GM12801 (cell line): ENCODE measurements around the gene FRMD6.

Source experiments
- TF ChIP-seq, protein P1 (sequence below): IDR thresholded peaks from one replicate; pipeline ENCODE4 v1.5.1; 2011; ENCODE audit warnings: control low read depth; ENCODE audit not compliant: insufficient read length; ENCODE audit errors: extremely low read depth

The FRMD6 gene

GRCh38 chr14:51651388-51652167 is at the start of gene FRMD6:
Gene FRMD6 (plus strand): TSS chr14:51651910. CDS start chr14:51689837, 37,927 bp downstream.
- TF ChIP-seq, protein P1, sequence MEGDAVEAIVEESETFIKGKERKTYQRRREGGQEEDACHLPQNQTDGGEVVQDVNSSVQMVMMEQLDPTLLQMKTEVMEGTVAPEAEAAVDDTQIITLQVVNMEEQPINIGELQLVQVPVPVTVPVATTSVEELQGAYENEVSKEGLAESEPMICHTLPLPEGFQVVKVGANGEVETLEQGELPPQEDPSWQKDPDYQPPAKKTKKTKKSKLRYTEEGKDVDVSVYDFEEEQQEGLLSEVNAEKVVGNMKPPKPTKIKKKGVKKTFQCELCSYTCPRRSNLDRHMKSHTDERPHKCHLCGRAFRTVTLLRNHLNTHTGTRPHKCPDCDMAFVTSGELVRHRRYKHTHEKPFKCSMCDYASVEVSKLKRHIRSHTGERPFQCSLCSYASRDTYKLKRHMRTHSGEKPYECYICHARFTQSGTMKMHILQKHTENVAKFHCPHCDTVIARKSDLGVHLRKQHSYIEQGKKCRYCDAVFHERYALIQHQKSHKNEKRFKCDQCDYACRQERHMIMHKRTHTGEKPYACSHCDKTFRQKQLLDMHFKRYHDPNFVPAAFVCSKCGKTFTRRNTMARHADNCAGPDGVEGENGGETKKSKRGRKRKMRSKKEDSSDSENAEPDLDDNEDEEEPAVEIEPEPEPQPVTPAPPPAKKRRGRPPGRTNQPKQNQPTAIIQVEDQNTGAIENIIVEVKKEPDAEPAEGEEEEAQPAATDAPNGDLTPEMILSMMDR = no peak

GRCh38 chr14:51602310-51602709 is 49.4 kb upstream of the FRMD6 start:
- TF ChIP-seq, protein P1 = no peak

DNA sequence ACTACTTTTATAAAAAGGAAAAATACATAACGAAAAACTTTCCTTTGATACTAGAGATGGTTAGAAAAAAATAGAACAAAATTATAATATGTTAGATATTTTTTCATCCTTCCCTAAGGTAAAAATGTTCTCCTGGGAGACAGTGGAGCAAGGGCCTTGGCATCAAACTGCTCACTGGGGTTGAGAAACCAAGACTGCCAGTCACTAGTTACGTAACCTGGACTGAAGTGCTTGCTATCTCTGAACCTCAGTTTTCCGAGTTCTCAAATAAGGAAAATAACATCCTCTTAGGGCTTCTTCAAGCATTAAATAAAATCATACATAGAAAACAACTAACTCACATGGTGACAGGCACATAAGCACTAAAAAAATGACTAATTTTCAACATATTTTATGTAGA is 48.2 kb upstream of the FRMD6 start:
- TF ChIP-seq, protein P1 = no peak

DNA sequence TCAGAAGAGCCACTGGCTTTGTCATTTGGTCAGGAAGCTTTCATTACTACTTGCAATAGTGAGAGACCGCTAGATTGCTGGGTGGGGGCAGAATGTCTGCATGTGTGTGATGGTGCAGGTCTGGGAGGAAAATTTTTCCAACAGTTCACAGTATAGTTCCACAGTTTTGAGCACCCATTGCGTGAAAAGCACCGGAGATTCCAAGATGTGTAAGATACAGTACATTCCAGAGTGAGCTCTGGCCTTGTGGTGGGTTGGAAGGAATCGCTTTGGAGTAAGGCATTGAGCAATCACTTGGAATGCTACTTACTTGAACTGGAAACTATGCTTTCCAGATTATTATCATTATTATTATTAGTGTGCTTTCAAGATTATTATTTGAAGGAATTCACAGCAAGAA is 47.6 kb upstream of the FRMD6 start:
- TF ChIP-seq, protein P1 = no peak

- TF ChIP-seq, protein P1 = no peak
Measured at GRCh38 chr14:51605575-51605974, 46.1 kb upstream of the FRMD6 start.

DNA sequence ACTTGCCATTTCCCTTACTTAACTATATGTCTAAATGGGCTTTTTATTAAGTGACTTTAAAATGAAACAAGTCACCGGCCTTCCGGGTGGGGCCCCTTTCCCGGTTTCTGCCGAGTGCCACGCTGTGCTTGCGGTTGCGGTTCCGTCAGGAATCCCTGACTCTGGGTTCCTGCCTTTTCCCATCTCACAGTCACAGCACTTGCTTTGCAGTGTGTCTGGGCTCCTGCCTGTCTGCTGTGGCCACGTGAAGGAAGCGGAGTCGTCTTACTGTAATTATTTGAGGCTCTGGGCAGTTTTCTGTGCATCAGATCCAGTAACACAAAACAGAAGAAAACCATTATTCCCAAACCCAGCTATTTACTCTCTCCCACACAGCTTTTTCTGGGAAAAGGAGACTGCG is 44.0 kb upstream of the FRMD6 start:
- TF ChIP-seq, protein P1 = no peak

DNA sequence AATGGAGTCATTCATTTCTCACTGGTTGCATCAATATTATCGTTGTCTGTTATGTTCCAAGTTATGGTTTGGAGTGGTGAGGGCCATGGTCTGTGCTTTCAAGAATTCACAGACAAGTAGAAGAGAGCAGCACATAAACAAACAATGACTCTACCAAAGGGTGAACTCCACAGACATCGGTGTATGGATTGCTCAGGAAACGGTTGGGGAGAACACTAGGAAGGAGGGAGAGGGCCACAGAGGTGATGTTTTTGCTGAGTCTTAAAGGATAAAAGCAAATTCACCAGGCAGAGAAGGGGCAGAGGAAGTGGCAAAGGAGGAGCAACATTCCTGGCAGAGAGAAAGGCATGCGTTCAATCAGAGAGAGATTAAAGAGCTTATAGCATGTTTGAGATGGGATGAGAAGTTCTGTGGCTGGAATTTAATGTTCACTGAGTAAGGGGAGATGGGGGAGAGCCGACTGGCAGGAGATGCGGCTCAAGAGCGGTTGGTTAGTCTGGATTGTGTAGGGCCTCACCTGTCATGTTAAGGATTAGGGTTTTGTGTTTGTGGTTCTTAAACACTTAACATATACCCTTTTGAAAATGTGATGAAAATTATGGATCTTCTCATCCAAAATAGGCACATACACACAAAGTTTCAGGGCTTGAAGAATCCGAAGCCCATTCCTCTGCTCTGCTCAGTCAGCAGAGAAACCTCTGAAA is 42.3 kb upstream of the FRMD6 start:
- TF ChIP-seq, protein P1 = no peak
